ENCODE results near the gene DNAH6.

DNAH6 gene

GRCh38 chr2:84788027-84788426, 271.7 kb downstream of the DNAH6 start:
- Histone ChIP-seq H3K9me3 (ENCODE audit: low read length) (no peaks in the 10 kb centered on the region), H3K4me1 (ENCODE audit: insufficient read depth, low read length) (no peaks in the 10 kb centered on the region)

GRCh38 chr2:84788498-84788897, 272.2 kb downstream of the DNAH6 start:
- Histone ChIP-seq H3K4me3 (ENCODE audit: low read depth in 1 of 2, low read length in 2 of 2) (no peak overlapping the region), H3K4me1 (ENCODE audit: insufficient read depth, low read length) (no peaks in the 10 kb centered on the region), H3K9ac (ENCODE audit: low read length) (no peak overlapping the region)

More at GRCh38 chr2:84788027-84788426, 271.7 kb downstream of the DNAH6 start:
- H3K9ac ChIP-seq (ENCODE audit: low read length), result no peak overlapping the region
- H3K4me3 ChIP-seq (ENCODE audit: low read depth in 1 of 2, low read length in 2 of 2), result no peak overlapping the region
- no peak overlapping the region for H3K27ac ChIP-seq (ENCODE audit: low read depth, low read length)
- no peaks in the 10 kb centered on the region for H3K36me3 ChIP-seq (ENCODE audit: insufficient read depth, low read length)
- no peaks in the 10 kb centered on the region for H3K27me3 ChIP-seq (ENCODE audit: control insufficient read depth in 1 of 2, insufficient read depth in 2 of 2, low read length in 2 of 2)

GRCh38 chr2:84792856-84793522, 276.7 kb downstream of the DNAH6 start:
- H3K9me3 ChIP-seq (ENCODE audit: low read length), result no peaks in the 10 kb centered on the region
- H3K27me3 ChIP-seq (ENCODE audit: control insufficient read depth in 1 of 2, insufficient read depth in 2 of 2, low read length in 2 of 2), result no peaks in the 10 kb centered on the region
- no peaks in the 10 kb centered on the region for H3K4me1 ChIP-seq (ENCODE audit: insufficient read depth, low read length)
- H3K4me3 ChIP-seq (ENCODE audit: low read depth in 1 of 2, low read length in 2 of 2), result no peak overlapping the region
- no peak overlapping the region for H3K9ac ChIP-seq (ENCODE audit: low read length)
- no peaks in the 10 kb centered on the region for H3K36me3 ChIP-seq (ENCODE audit: insufficient read depth, low read length)
- H3K27ac ChIP-seq (ENCODE audit: low read depth, low read length), result no peak overlapping the region

More at GRCh38 chr2:84788498-84788897, 272.2 kb downstream of the DNAH6 start:
- H3K9me3 ChIP-seq (ENCODE audit: low read length), result no peaks in the 10 kb centered on the region
- H3K27me3 ChIP-seq (ENCODE audit: control insufficient read depth in 1 of 2, insufficient read depth in 2 of 2, low read length in 2 of 2), result no peaks in the 10 kb centered on the region
- no peaks in the 10 kb centered on the region for H3K36me3 ChIP-seq (ENCODE audit: insufficient read depth, low read length)
- H3K27ac ChIP-seq (ENCODE audit: low read depth, low read length), result no peak overlapping the region

- no peaks in the 10 kb centered on the region for H3K4me1 ChIP-seq (ENCODE audit: insufficient read depth, low read length)
- H3K27ac ChIP-seq (ENCODE audit: low read depth, low read length), result no peak overlapping the region
- H3K4me3 ChIP-seq (ENCODE audit: low read depth in 1 of 2, low read length in 2 of 2), result no peak overlapping the region
- no peak overlapping the region for H3K9ac ChIP-seq (ENCODE audit: low read length)
- H3K9me3 ChIP-seq (ENCODE audit: low read length), result no peaks in the 10 kb centered on the region
- H3K27me3 ChIP-seq (ENCODE audit: control insufficient read depth in 1 of 2, insufficient read depth in 2 of 2, low read length in 2 of 2), result no peaks in the 10 kb centered on the region
- no peaks in the 10 kb centered on the region for H3K36me3 ChIP-seq (ENCODE audit: insufficient read depth, low read length)
Measured at GRCh38 chr2:84793641-84794040, 277.3 kb downstream of the DNAH6 start.

- no peaks in the 10 kb centered on the region for H3K4me1 ChIP-seq (ENCODE audit: insufficient read depth, low read length)
- H3K9ac ChIP-seq (ENCODE audit: low read length), result no peak overlapping the region
- H3K27me3 ChIP-seq (ENCODE audit: control insufficient read depth in 1 of 2, insufficient read depth in 2 of 2, low read length in 2 of 2), result no peaks in the 10 kb centered on the region
Measured at GRCh38 chr2:84796798-84797197, 280.5 kb downstream of the DNAH6 start.

GRCh38 chr2:84797271-84797670, 281.0 kb downstream of the DNAH6 start:
- no peak overlapping the region for H3K4me3 ChIP-seq (ENCODE audit: low read depth in 1 of 2, low read length in 2 of 2)
- H3K27me3 ChIP-seq (ENCODE audit: control insufficient read depth in 1 of 2, insufficient read depth in 2 of 2, low read length in 2 of 2), result no peaks in the 10 kb centered on the region
- no peaks in the 10 kb centered on the region for H3K9me3 ChIP-seq (ENCODE audit: low read length)
- no peaks in the 10 kb centered on the region for H3K4me1 ChIP-seq (ENCODE audit: insufficient read depth, low read length)
- no peaks in the 10 kb centered on the region for H3K36me3 ChIP-seq (ENCODE audit: insufficient read depth, low read length)
- H3K9ac ChIP-seq (ENCODE audit: low read length), result no peak overlapping the region
- H3K27ac ChIP-seq (ENCODE audit: low read depth, low read length), result no peak overlapping the region

More at GRCh38 chr2:84796798-84797197, 280.5 kb downstream of the DNAH6 start:
- Histone ChIP-seq H3K27ac (ENCODE audit: low read depth, low read length) (no peak overlapping the region), H3K9me3 (ENCODE audit: low read length) (no peaks in the 10 kb centered on the region), H3K36me3 (ENCODE audit: insufficient read depth, low read length) (no peaks in the 10 kb centered on the region), H3K4me3 (ENCODE audit: low read depth in 1 of 2, low read length in 2 of 2) (no peak overlapping the region)

GRCh38 chr2:84799772-84800171, 283.5 kb downstream of the DNAH6 start:
- no peaks in the 10 kb centered on the region for H3K9me3 ChIP-seq (ENCODE audit: low read length)
- no peak overlapping the region for H3K27ac ChIP-seq (ENCODE audit: low read depth, low read length)
- no peaks in the 10 kb centered on the region for H3K27me3 ChIP-seq (ENCODE audit: control insufficient read depth in 1 of 2, insufficient read depth in 2 of 2, low read length in 2 of 2)
- no peaks in the 10 kb centered on the region for H3K4me1 ChIP-seq (ENCODE audit: insufficient read depth, low read length)
- H3K9ac ChIP-seq (ENCODE audit: low read length), result no peak overlapping the region
- no peaks in the 10 kb centered on the region for H3K36me3 ChIP-seq (ENCODE audit: insufficient read depth, low read length)
- no peak overlapping the region for H3K4me3 ChIP-seq (ENCODE audit: low read depth in 1 of 2, low read length in 2 of 2)

- no peaks in the 10 kb centered on the region for H3K27me3 ChIP-seq (ENCODE audit: control insufficient read depth in 1 of 2, insufficient read depth in 2 of 2, low read length in 2 of 2)
- H3K4me1 ChIP-seq (ENCODE audit: insufficient read depth, low read length), result no peaks in the 10 kb centered on the region
- no peaks in the 10 kb centered on the region for H3K36me3 ChIP-seq (ENCODE audit: insufficient read depth, low read length)
- H3K9ac ChIP-seq (ENCODE audit: low read length), result no peak overlapping the region
- H3K9me3 ChIP-seq (ENCODE audit: low read length), result no peaks in the 10 kb centered on the region
- H3K4me3 ChIP-seq (ENCODE audit: low read depth in 1 of 2, low read length in 2 of 2), result no peak overlapping the region
- no peak overlapping the region for H3K27ac ChIP-seq (ENCODE audit: low read depth, low read length)
Measured at GRCh38 chr2:84800194-84800805, 284.0 kb downstream of the DNAH6 start.

GRCh38 chr2:84801811-84802210, 285.5 kb downstream of the DNAH6 start:
- no peak overlapping the region for H3K27ac ChIP-seq (ENCODE audit: low read depth, low read length)
- H3K27me3 ChIP-seq (ENCODE audit: control insufficient read depth in 1 of 2, insufficient read depth in 2 of 2, low read length in 2 of 2), result no peaks in the 10 kb centered on the region
- H3K4me1 ChIP-seq (ENCODE audit: insufficient read depth, low read length), result no peaks in the 10 kb centered on the region
- H3K36me3 ChIP-seq (ENCODE audit: insufficient read depth, low read length), result no peaks in the 10 kb centered on the region
- H3K9ac ChIP-seq (ENCODE audit: low read length), result no peak overlapping the region
- H3K9me3 ChIP-seq (ENCODE audit: low read length), result no peaks in the 10 kb centered on the region
- no peak overlapping the region for H3K4me3 ChIP-seq (ENCODE audit: low read depth in 1 of 2, low read length in 2 of 2)

GRCh38 chr2:84805250-84805958, 289.1 kb downstream of the DNAH6 start:
- no peak overlapping the region for H3K9ac ChIP-seq (ENCODE audit: low read length)
- H3K27me3 ChIP-seq (ENCODE audit: control insufficient read depth in 1 of 2, insufficient read depth in 2 of 2, low read length in 2 of 2), result no peaks in the 10 kb centered on the region
- H3K4me3 ChIP-seq (ENCODE audit: low read depth in 1 of 2, low read length in 2 of 2), result no peak overlapping the region
- H3K36me3 ChIP-seq (ENCODE audit: insufficient read depth, low read length), result no peaks in the 10 kb centered on the region
- no peaks in the 10 kb centered on the region for H3K9me3 ChIP-seq (ENCODE audit: low read length)
- no peaks in the 10 kb centered on the region for H3K4me1 ChIP-seq (ENCODE audit: insufficient read depth, low read length)
- no peak overlapping the region for H3K27ac ChIP-seq (ENCODE audit: low read depth, low read length)

- Histone ChIP-seq H3K36me3 (ENCODE audit: insufficient read depth, low read length) (no peaks in the 10 kb centered on the region), H3K9ac (ENCODE audit: low read length) (no peak overlapping the region), H3K27me3 (ENCODE audit: control insufficient read depth in 1 of 2, insufficient read depth in 2 of 2, low read length in 2 of 2) (no peaks in the 10 kb centered on the region), H3K4me1 (ENCODE audit: insufficient read depth, low read length) (no peaks in the 10 kb centered on the region), H3K4me3 (ENCODE audit: low read depth in 1 of 2, low read length in 2 of 2) (no peak overlapping the region), H3K9me3 (ENCODE audit: low read length) (no peaks in the 10 kb centered on the region), H3K27ac (ENCODE audit: low read depth, low read length) (no peak overlapping the region)
Measured at GRCh38 chr2:84807063-84807485, 290.8 kb downstream of the DNAH6 start.

Data from muscle layer of colon (tissue), 2 donors.